Measurements from ENCODE around the gene PSMD3.

- TF ChIP-seq, protein P1, sequence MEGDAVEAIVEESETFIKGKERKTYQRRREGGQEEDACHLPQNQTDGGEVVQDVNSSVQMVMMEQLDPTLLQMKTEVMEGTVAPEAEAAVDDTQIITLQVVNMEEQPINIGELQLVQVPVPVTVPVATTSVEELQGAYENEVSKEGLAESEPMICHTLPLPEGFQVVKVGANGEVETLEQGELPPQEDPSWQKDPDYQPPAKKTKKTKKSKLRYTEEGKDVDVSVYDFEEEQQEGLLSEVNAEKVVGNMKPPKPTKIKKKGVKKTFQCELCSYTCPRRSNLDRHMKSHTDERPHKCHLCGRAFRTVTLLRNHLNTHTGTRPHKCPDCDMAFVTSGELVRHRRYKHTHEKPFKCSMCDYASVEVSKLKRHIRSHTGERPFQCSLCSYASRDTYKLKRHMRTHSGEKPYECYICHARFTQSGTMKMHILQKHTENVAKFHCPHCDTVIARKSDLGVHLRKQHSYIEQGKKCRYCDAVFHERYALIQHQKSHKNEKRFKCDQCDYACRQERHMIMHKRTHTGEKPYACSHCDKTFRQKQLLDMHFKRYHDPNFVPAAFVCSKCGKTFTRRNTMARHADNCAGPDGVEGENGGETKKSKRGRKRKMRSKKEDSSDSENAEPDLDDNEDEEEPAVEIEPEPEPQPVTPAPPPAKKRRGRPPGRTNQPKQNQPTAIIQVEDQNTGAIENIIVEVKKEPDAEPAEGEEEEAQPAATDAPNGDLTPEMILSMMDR (IDR thresholded peaks at IDR 0.05), result no peak
- no peak for TF ChIP-seq EP300 (IDR thresholded peaks at IDR 0.05)
Measured at GRCh38 chr17:39943702-39944392, 36.8 kb upstream of the PSMD3 start.

Data from esophagus muscularis mucosa (tissue), 3 donors.